ENCODE measurements around the gene ZNF541.

The ZNF541 gene

DNA sequence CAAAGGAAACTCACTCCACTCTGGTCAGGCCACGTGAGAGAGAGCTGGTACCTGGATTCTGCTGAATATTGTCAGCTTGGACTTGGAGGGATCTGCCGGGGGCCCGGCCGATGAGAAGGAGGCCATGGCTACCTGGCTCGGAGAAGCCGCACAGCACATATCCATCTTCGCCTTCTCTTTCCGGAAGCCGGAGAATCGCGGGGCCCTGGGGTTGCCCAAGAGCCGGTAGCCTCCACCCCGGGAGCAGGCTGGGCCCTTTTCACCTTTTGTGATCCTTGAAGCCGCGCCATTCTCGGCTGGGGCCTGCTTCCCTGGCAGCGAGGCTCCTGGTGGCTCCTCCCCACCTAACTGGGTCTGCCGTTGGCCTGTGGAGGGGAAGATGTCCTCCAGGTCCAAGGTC lies 28.9 kb downstream of the ZNF541 start:
- DNase-seq (ENCODE audit: low read depth, low spot score): no peak

DNA sequence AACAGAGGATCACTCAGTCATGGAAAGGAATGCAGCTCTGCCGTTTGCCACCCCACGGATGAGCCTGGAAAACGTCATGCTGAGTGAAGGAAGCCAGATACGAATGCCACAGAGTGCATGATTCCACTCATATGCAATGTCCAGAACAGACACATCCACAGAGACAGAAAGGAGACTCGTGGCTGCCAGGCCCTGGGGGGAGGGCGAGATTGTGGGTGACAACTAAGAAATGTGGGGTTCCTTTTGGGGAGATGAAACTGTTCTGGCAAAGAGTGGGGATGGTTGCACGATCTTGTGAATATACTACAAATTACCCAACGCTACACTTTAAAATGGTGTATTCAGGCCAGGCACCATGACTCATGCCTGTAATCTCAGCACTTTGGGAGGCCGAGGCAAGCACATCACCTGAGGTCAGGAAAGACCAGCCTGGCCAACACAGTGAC lies 30.9 kb downstream of the ZNF541 start:
- no peak for DNase-seq (ENCODE audit: low read depth, low spot score)

DNA sequence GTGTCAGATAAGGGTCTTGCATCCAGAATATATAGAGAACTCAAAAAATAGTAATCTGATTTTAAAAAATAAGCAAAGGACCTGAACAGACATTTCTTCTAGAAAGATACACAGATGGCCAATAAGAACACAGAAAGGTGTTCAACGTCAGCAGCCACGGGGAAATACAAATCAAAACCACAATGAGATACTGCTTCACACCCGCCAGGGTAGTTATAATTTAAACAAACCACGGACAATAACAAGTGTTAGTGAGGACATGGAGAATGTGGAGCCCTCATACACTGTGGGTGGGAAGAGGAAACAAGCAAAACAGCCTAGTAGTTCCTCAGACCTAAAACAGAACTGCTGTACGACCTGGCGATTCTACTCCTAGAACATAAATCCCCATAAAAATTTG lies 31.4 kb downstream of the ZNF541 start:
- DNase-seq (ENCODE audit: low read depth, low spot score): no peak

DNA sequence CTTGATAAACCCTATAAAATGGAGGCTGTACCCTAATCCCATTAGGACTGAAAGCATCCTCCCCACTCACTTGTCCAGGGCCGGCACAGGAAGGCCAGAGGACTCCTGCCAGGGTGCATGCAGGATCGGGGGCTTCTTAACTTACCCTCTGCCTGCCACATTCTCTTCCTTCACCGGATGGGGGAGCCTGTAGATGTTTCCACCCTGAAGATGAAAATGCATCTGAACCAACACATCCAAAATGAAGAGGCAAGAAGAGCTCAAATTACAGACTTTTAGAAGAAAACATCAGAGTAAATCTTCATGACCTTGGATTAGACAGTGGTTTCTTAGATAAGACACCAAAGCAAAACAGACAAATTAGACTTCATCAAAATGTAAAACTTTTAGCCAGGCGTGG lies 32.2 kb downstream of the ZNF541 start:
- DNase-seq (ENCODE audit: low read depth, low spot score): no peak

DNA sequence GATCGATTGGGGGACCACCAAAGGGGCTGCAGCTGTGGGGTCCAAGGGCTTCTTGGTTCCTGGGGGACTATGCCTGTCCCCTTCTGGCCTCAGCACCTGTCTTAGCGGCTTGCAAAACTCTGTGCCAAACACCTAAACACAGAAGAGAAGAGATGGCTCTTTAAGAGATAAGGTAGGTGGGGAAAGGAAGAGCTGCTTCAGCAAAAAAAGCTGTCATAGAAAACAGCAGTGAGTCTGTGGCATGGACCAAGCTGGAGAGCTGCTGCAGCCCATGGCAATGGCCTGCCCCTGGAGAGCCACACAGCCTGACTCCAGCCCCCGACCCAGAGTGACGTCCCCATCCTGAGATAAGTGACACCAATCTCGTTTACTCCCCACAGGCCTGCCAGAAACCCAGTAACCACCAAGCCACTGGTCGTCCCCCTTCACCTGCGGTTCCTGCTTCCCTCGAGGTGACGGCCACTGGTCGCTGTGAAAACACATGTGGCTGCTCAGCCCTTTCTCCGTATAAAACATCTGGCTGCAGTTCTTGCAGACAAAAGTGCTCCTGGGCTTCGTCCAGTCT lies 33.1 kb downstream of the ZNF541 start:
- DNase-seq (ENCODE audit: low read depth, low spot score): no peak

DNA sequence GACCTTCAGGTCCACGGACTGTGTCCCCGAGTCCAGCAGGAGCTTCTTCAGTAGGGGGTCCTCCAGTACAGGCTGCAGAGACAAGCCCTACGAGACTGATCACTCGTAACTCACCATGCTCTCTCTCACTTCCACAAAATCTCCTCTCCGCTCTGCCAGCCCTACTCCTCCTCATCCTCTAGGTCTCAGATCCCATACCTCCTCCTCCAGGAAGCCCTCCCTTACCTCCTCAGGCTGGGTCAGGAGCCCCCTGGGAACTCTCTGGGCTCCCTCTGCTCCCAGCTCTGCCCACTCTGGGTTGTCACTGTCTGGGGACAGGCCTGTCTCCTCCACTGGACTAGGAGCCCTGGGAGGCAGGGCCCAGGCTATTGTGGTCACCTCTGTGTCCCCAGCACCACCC lies 34.1 kb downstream of the ZNF541 start:
- DNase-seq (ENCODE audit: low read depth, low spot score): no peak

DNA sequence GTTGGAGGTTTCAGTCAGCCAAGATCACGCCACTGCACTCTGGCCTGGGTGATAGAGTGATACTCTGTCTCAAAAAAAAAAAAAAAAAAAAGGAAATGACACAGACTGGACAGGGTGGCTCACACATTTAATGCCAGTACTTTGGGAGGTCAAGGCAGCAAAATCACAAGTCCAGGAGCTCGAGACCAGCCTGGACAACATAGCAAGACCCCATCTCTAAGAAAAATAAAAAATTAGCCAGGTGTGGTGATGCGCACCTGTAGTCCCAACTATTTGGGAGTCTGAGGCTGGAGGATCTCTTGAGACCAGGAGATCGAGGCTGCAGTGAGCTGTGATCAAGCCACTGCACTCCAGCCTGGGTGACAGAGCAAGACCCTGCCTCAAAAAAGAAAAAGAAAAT lies 35.5 kb downstream of the ZNF541 start:
- no peak for DNase-seq (ENCODE audit: low read depth, low spot score)

DNA sequence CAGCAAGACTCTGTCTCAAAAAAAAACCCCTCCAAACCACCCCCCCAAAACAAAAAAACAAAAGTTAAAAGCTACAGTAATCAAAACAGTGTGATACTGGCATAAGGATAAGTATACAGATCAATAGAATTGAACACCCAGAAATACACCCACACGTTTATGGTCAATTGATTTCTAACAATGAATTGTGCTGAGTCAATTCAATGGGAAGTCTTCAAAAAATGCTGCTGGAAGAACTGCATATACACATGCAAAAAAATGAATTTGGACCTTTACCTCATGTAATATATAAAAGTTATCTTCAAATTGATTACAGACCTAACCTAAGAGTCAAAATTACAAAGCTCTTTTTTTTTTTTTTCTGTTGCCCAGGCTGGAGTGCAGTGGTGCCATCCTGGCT lies 38.3 kb downstream of the ZNF541 start:
- no peak for DNase-seq (ENCODE audit: low read depth, low spot score)

DNA sequence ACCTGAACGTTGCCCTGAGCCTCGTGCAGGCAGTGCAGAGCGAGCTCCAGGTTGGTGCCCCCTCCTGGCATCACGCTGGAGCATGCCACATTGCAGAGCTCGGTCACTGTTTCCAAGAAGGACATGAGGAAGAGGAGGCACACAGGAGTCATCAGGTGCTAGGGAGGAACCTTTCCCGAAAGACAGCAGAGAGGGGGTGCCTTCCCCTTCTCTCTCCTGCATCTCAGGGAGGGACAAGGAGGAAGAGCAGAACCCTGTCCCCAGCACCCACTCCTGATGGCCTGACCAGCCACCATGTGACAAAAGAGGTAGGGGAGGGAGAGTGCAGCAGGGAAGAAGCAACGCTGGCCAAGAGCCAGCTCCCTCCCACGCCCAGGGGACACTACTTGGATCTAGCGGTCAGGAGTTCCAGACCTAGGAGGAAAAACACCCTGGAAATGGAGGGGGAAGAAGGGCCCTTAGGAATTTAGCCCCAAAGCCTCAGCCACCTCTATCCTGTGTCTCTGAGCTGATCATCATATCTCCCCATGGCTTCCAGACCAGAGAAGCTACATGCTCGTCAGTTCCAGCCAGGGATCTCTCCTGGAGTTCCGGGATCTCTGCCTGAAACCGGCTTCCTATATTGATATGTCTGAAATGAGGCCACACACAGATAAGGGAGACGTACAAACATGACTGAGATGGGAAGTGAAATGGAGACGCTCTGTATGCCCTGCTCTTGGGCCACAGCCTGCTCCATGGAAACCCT lies 41.1 kb downstream of the ZNF541 start:
- DNase-seq (ENCODE audit: low read depth, low spot score): no peak

DNA sequence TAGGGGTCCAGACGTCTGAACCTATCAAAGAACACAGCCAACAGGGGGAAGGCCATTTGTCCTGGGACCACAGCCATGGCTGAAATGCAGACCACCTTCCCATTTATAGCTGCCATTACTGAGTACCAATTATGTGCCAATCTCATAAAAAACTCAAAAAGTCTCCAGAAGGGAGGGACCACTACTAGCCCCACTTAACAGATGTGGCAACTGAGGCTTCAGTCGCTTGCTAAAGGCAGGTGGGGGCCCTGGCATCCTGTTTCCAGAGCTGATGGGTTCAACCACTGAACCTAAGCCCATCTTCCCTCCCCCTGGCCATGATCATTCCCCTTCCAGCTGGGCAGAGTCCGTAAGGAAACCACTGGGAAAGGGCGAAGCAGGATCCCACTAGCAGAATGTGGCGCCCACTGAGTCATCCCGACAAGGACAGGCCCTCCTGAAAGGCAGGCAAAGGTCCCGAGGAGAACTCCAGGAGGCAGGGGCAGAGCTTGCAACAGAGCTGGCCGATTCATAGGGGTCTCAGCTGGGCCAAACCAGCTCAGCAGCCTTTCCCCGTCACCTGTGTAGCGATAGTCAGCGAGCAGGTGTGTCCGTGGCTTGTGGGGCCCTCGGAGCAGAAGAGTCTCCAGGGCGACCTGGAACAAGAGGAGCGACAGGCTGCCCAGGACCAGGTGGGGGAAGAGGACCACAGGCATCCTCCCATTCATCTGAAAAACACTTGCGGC lies 43.8 kb downstream of the ZNF541 start:
- no peak for DNase-seq (ENCODE audit: low read depth, low spot score)

DNA sequence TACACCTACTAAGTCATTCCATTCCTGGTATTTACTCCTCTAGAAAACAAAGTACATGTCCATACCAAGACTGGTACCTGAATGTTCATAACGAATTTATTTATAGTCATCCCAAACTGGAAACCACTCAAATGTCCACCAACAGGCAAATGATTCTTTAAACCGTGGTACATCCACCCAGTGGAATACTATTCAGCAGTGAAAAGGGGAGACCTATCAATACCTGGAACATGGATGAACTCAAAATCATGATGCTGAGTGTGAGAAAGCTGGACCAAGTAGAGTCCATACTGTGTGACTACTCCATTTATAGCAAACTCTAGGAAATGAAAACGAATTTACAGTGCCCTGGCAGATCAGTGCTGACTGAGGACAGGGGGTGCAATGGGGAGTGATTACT lies 46.1 kb downstream of the ZNF541 start:
- DNase-seq (ENCODE audit: low read depth, low spot score): no peak

DNA sequence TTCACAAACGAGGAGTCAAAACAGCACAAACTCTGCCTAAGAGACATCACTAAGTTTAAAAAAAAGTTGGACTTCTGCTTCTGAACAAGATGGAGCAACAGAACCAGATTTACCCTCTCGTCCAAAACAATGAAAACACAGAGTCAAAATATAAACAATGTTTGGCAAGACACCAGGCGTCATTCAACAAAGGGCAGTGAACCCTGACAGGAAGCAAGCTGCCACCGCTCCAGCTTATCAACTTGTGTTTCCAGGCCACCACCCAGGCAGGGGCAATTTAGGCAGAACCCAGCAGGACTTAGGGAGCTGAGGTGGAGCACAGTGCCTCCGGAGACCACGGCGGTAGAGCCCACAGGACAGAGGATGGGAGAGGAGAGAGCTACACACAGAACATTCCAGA lies 49.5 kb downstream of the ZNF541 start:
- DNase-seq (ENCODE audit: low read depth, low spot score): no peak

Measured in iPS DF 19.7 (cell line).